ENCODE measurements around the gene TRIB2. TPM values are rescaled to one million over a fixed set of nuclear protein-coding genes. Genes with fewer than 3 reads are reported as not detected.
A peak's percentile ranks its signal among the peaks of the same experiment; 100 is the strongest.

Gene TRIB2
- total and polyA plus RNA-seq, 2 experiments from 2014 or later = 42.3 to 73.2 TPM

GRCh38 chr2:12763486-12763885 lies 46.8 kb downstream of the TRIB2 start:
- H3K4me1 ChIP-seq (ENCODE audit: low read depth) = no peaks in the 10 kb centered on the region
- no peaks in the 10 kb centered on the region for H3K36me3 ChIP-seq
- H3K27ac ChIP-seq = no peak overlapping the region
- no peak for TF ChIP-seq CTCF (IDR thresholded peaks at IDR 0.05; ENCODE audit: low read depth, low read length)
- H3K27me3 ChIP-seq = no peaks in the 10 kb centered on the region
- DNase-seq (ENCODE audit: low read depth in 1 of 2, low spot score in 1 of 2) = no peak
- H3K4me3 ChIP-seq = no peak overlapping the region
- H3K9me3 ChIP-seq (ENCODE audit: low read depth) = no peaks in the 10 kb centered on the region

GRCh38 chr2:12764075-12764730 lies 47.5 kb downstream of the TRIB2 start:
- DNase-seq (ENCODE audit: low read depth in 1 of 2, low spot score in 1 of 2) = peak in 1 of 2 donors; percentile 34
- Histone ChIP-seq H3K27ac (no peak overlapping the region), H3K4me3 (no peak overlapping the region), H3K27me3 (no peaks in the 10 kb centered on the region), H3K4me1 (ENCODE audit: low read depth) (no peaks in the 10 kb centered on the region), H3K9me3 (ENCODE audit: low read depth) (no peaks in the 10 kb centered on the region), H3K36me3 (no peaks in the 10 kb centered on the region)
- no peak for TF ChIP-seq CTCF (IDR thresholded peaks at IDR 0.05; ENCODE audit: low read depth, low read length)

- H3K27me3 ChIP-seq = no peaks in the 10 kb centered on the region
- TF ChIP-seq CTCF (IDR thresholded peaks at IDR 0.05; ENCODE audit: low read depth, low read length) = no peak
- H3K9me3 ChIP-seq (ENCODE audit: low read depth) = no peaks in the 10 kb centered on the region
- H3K27ac ChIP-seq = no peak overlapping the region
- H3K4me1 ChIP-seq (ENCODE audit: low read depth) = no peaks in the 10 kb centered on the region
- no peak overlapping the region for H3K4me3 ChIP-seq
- no peaks in the 10 kb centered on the region for H3K36me3 ChIP-seq
- DNase-seq (ENCODE audit: low read depth in 1 of 2, low spot score in 1 of 2) = no peak
These were observed 48.3 kb downstream of the TRIB2 start for GRCh38 chr2:12764849-12765605.

GRCh38 chr2:12766421-12766879 lies 49.7 kb downstream of the TRIB2 start:
- Histone ChIP-seq H3K9me3 (ENCODE audit: low read depth) (no peaks in the 10 kb centered on the region), H3K27ac (no peak overlapping the region), H3K27me3 (no peaks in the 10 kb centered on the region), H3K36me3 (no peaks in the 10 kb centered on the region), H3K4me3 (no peak overlapping the region), H3K4me1 (ENCODE audit: low read depth) (no peaks in the 10 kb centered on the region)
- no peak for TF ChIP-seq CTCF (IDR thresholded peaks at IDR 0.05; ENCODE audit: low read depth, low read length)
- peak in 1 of 2 donors; percentile 30 for DNase-seq (ENCODE audit: low read depth in 1 of 2, low spot score in 1 of 2)

GRCh38 chr2:12767541-12767940 lies 50.8 kb downstream of the TRIB2 start:
- no peaks in the 10 kb centered on the region for H3K9me3 ChIP-seq (ENCODE audit: low read depth)
- no peaks in the 10 kb centered on the region for H3K4me1 ChIP-seq (ENCODE audit: low read depth)
- no peaks in the 10 kb centered on the region for H3K27me3 ChIP-seq
- TF ChIP-seq CTCF (IDR thresholded peaks at IDR 0.05; ENCODE audit: low read depth, low read length) = no peak
- no peak overlapping the region for H3K4me3 ChIP-seq
- DNase-seq (ENCODE audit: low read depth in 1 of 2, low spot score in 1 of 2) = no peak
- no peak overlapping the region for H3K27ac ChIP-seq
- no peaks in the 10 kb centered on the region for H3K36me3 ChIP-seq

Measured in cardiac muscle cell (in vitro differentiated cells and primary cell).